Stimulated activated CD4-positive, alpha-beta T cell treated with anti-CD3 and anti-CD28 coated beads, Interleukin-15, amount 100 ng/mL, for 24 hours (primary cell): ENCODE data around the gene PPAN.

Experiments used
- DNase-seq: peaks from one replicate; pipeline ENCODE4 v3.0.0-alpha.2; 2020

Gene PPAN, protein sequence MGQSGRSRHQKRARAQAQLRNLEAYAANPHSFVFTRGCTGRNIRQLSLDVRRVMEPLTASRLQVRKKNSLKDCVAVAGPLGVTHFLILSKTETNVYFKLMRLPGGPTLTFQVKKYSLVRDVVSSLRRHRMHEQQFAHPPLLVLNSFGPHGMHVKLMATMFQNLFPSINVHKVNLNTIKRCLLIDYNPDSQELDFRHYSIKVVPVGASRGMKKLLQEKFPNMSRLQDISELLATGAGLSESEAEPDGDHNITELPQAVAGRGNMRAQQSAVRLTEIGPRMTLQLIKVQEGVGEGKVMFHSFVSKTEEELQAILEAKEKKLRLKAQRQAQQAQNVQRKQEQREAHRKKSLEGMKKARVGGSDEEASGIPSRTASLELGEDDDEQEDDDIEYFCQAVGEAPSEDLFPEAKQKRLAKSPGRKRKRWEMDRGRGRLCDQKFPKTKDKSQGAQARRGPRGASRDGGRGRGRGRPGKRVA

DNA sequence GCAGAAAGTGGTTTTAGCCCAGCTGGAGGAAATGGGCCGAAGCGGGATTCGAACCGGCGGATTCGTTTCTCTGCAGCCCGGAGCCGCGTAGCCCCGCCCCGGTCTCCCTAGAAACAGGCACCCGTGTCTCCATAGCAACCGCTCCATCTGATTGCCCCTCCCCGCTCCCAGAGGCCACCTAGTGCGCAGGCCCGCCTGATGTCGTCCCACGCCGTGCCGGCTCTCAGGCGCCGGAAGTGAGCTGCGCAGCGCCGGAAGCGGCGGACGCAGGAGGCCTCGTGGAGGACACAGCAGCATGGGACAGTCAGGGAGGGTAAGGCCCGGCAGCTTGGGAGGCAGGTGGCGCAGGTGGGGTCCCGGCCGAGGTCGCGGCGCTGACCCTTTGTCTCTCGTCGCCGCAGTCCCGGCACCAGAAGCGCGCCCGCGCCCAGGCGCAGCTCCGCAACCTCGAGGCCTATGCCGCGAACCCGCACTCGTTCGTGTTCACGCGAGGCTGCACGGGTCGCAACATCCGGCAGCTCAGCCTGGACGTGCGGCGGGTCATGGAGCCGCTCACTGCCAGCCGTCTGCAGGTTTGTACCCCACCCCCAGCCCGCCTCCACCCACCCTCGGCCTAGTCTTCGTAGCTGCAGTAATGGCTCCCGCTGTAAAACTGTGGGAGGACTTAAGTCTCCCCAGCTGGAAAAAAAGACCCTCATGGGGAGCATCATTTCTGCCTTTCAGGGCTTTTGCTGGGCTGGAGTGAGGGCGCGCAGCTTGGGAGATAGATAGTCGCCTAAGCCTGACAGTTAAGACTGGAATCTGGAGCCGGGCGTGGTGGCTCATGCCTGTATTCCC is at the start of gene PPAN:
Gene PPAN, plus strand, starts transcription at position 263 of the 837 bp plus-strand sequence. Its CDS starts 33 bp downstream, at position 296.
- DNase-seq: peak; percentile 98

DNA sequence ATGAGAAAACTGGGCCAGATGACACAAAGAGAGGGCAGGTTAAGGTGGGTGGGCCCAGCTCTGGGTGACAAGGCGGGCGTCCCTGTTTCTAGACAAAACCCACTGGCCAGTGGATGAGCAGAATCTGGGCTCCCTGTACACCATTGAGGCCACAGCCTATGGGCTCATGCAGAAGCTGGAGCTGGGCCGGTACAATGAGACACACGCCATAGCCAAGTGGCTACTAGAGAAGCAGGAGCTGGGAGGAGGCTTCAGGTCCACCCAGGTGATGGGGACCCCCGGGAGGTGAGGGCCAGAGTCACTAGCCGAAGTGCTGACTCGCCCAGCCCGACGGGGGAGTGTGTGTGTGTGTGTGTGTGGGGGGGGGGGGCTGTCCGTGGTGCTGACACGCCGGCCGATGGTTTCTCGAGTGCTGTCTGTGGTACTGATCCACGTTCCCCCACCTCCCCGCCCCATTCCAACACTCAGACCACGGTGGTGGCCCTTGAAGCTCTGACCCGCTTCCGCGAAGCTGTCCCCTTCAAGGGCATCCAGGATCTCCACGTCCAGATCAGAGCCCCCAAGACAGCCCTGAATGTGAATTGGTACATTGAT is 44.3 kb upstream of the PPAN start:
- no peak for DNase-seq

DNA sequence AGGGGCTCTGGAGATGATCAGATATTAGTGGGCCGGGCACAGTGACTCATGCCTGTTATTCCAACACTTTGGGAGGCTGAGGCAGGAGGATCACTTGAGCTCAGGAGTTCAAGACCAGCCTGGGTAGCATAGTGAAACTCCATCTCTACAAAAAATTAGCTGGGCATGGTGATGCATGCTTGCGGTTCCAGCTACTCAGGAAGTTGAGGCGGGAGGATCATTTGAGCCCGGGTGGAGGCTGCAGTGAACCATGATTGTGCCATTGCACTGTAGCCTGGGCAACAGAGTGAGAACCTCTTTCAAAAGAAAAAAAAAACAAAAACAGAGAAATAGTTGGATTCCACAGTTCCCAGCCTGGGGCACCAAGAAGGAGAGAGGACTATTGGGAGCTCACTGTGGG is 38.0 kb upstream of the PPAN start:
- DNase-seq: no peak

DNA sequence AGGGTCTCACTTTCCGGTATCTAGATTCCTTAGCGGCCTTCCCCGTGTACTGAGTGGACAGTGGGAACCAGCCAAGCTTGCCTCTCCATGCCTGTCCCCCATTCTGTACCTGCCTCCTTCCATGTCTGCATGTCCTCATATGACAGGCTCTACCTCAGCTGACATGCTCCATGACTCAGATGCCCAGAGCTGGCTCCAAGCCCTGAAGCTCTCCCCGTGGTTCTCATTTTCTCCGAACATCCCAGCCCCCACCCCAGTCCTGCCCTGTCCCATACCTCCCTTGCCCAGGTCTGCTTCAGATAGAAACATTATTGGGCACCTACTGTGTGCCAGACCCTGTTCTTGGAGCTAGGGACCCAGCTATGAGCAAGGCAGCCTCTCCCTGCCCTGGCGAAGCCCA is 37.1 kb upstream of the PPAN start:
- no peak for DNase-seq

DNA sequence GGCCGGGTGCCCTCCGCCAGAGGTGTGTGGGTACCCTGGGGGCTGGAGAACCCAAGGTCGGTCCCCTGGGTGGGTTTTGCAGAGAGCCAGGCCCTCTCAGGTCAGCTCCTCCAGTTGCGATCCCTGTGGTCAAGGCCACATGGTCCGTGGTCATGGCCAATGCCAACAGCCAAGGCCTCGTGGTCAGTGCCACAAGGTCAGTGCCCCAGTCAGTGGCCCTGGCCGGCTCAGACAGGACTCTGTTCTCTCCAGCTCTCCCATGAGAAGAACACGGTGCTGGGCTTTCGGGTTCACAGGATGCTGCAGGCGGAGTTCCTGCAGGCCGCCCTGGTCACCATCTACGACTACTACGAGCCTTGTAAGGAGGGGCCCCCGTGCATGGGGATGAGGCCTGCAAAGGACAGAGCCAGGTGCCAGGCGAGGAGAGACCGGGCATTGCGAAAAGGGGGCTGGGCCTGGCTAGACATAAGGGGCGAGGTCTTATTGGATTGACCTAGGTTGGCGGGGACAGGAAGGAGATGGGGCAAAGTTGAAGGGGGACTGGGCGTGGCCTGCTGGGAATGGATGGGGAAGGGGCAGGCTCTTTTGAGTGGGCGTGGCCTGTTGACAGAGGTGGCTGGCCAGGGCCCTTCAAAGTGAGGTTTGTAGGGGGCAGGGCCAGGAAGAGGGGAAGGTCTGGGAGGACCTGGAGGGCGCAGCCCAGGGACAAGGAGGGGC is 35.3 kb upstream of the PPAN start:
- DNase-seq: no peak

DNA sequence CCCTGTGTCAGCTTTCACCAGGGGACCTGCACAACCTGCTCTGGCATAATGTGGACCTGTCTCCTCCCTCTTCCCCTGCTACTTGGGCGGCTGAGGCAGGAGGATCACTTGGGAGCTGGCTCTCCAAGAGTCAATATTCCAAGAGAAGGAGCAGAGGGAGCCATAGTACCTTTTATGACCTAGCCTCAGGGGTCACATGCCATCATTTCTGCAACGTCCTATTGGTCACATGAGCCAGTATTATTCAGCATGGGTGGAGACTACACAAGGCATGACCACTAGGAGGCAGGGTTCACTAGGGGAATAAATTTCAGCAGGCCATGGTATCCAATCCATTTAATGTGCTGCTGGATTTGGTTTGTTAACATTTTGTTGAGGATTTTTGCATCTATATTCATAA is 32.0 kb upstream of the PPAN start:
- peak; percentile 66 for DNase-seq

DNA sequence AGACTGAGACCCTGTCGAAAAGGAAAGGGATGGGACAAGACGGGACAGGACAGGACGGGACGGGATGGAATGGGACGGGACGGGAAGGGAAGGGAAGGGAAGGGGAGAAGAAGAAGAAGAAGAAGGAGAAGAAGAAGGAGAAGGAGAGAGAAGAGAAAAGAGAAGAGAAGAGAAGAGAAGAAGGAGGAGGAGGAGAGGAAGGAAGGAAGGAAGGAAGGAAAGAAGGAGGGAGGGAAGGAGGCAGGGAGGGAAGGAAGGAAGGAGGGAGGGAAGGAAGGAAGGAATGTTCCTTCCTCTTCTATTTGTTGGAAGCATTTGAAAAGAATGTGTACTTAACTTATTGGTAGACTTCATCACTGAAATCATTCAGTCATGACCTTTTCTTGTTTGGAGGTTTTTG is 29.6 kb upstream of the PPAN start:
- DNase-seq: no peak

DNA sequence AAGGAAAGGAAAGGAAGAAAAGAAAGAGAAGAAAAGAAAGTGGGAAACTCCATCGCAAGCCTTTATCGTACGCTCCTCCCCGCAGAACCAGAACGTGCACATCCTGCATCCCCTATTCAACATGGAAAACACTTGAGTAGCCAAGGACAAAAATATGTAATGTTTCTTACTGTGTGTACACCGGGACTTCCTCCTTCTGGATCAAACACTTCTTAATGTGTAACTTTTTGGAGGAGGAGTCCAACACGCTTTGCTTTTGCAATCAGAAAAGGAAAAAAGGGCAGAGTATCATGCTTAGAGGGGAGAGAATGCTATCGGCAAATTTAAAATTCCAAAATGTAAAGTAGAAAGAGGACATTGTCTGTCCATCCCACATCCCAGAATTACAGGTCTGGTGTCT is 27.8 kb upstream of the PPAN start:
- DNase-seq: no peak

DNA sequence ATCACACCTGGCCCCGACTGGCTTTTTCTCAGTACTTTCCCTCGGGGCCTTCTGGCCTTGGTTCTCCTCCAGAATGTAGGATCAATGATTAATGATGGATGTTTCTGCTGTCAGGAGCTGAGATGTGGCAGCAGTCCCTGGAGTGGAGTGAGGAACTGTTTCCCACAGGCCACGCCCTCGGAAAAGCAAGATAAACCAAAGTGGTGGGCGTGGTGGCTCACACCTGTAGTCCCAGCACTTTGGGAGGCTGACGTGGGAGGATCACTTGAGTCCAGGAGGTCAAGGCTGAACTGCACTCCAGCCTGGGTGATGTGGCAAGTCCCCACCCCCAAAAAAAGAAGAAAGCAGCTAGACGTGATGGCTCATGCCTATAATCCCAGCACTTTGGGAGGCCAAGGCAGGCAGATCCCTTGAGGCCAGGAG is 27.1 kb upstream of the PPAN start:
- DNase-seq: no peak

DNA sequence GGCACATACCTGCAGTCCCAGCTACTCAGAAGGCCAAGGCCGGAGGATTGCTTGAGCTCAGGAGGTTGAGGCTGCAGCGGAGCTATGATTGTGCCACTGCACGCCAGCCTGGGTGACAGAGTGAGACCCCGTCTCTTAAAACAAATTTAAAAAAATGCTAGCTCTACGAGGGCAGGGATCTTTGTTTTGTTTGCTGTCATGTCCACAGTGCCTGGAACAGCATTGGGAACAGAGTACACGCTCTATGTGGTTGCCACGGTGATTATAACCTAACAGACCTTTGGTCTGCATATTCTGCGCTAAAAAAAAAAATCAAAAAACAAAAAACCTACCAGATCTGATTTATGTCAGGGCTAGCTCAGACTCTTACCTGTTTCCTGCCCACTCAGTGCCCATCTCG is 22.3 kb upstream of the PPAN start:
- DNase-seq: no peak

DNA sequence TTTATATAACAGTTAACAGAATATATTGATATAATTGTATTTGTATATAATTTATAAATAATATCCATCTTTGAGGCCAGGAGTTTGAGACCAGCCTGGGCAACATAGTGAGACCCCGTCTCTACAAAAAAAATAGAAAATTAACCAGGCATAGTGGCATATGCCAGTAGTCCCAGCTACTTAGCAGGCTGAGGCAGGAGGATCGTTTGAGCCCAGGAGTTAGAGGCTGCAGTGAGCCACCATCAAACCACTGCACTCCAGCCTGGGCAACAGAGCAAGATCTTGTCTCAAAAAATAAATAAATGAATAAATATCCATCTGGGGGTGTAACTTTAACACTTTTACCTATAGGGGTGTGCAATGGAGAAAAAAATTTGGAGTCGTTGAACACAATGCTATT is 21.4 kb upstream of the PPAN start:
- DNase-seq: no peak

DNA sequence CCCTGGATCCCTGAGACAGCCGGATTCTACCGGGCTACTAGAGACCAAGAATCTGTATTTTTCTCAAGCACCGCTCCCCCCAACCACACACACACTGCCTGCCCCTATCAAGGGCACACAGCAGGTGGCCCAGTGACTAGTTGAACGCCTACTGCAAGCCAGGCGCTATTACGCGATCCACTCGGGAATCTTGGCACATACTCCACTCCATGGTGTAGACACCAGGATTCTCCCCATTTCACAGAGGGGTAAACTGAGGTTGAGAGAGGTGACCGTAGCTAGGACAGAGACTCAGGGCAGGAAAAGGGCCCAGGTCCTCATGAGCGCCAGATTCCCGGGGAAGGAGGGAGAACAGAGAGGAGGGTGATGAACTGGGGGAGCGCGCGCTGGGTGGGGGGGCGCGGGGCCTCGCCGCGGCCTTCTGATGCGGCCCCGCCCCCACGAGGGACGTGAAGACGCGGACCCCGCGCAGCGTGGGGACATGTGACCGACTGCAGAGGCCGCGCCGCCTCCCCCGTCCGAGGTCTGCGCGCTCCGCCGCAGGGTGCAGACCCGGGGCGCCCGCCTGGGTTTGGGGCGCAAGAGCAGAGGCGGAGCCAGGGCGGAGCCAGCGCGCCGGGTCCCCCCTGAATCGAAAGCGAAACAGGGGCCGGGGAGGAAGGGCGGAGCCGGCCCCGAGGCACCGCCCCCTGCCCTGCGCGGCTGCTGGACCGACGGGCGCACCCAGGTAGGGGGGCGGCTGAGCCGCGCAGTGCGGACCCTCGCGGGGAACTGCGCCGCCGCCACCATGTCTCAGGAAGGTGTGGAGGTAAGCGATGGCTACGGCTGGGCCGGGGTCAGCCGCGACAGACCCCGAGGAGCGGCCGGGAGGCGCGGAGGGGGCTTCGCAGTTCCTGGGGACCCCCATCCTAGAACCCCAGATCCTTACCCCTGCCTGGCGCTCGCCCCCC is 20.2 kb upstream of the PPAN start, which contains the start of gene SHFL:
Gene SHFL, plus strand, starts transcription at position 677 of the 950 bp plus-strand sequence. Its CDS starts 111 bp downstream, at position 788.
- DNase-seq: peak; percentile 87

DNA sequence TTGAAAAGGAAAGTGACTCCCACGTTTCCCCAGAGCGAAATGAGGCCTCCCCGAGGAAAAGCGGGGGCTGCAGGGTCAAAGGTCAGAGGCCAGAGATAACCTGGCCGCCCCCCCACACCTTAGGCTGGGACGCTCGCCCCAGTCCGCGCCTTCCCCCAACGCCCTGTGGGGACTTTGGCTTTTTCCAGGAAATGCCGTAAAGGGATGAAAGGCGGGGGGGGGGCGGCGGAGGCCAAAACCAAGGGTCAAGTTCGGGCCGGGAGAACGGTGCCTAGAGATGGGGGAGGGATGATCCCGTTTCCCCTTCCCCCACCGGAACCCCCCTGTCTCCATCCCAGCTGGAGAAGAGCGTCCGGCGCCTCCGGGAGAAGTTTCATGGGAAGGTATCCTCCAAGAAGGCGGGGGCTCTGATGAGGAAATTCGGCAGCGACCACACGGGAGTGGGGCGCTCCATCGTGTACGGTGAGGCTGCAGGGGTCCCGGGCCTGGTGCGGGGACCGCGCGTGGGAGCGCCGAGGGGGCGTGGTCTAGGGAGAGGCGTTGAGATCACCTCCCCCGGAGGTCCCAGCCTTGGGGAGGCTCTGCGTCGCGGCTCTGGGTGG is 19.5 kb upstream of the PPAN start:
- DNase-seq: peak; percentile 66

DNA sequence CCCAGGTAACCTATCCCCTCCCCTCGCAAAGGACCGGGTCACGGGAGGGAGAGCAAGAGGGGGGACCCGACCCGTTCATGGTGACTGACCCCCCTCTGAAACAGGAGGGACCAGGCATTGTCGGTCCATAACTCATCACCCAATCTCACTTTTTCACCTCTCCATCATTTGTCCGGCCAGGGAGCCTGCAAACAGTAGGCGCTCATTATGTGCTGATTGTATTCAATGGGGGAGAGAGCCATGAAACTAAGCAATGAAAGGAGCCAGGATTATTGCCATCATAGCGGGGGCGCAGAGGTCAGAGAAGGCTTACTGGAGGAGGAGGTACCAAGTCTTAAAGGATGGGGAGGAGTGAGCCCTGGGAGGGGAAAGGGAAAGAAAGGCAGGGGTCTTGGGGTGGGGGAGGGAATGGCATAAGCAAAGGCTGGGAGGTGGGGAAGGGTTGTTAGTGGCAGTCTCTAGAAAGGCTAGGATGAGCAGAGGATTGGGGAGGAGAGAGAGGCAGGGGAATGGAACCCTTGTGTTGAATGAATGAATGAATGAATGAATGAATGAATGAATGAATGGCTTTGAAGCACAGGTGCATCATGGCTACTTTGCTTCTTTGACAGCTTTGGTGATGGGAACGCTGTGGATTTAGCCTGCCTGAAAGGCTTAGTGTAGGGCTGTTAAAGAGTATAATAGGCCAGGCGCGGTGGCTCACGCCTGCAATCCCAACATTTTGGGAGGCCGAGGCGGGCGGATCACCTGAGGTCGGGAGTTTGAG is 18.7 kb upstream of the PPAN start:
- no peak for DNase-seq

DNA sequence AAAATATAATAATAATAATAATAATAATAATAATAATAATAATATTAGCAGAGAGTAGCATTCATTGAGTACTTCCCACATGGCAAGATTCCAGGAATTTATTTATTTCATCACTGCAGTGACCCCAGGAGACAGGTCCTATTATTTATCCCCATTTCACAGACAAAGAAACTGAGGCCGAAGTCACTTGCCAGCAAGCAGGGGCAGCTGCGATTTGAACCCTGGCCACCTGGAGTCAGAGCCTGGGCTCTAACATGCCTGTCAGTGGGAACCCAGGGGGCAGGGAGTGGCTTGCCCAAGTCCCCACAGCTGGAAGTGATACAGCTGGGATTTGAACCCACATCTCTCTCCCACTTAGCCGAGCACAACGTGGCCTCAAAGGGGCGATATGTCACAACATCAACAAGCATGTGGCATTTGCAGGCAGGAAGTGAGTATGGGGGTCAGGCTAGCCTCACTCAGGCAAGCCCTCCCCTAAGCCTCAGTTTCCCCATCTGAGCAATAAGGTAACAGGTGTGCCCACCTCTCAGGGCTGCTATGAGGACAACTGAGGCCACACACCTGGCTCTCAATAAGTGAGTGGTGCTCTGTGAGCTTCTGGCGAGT is 17.1 kb upstream of the PPAN start:
- no peak for DNase-seq

DNA sequence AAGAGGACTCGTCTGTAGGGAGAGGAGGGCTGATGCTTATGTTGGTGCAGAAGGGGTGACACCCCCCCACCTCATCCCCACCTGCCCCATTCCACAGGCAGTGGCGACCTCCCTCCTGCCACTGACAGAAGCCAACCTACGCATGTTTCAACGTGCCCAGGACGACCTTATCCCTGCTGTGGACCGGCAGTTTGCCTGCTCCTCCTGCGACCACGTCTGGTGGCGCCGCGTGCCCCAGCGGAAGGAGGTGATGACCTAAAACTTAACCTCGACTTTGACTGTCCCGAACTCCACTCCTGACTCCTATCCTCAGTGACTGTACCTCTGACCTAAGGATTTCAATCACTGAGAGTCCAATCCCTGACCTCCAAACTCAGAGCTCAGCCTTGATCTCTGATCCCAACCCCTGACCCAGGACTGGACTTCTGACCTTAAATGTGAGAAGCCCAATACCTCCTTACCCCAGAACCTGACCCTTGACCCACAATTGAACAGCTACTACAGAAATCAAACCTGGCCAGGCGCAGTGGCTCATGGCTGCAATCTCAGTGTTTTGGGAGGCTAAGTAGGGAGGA is 16.3 kb upstream of the PPAN start:
- DNase-seq: no peak

DNA sequence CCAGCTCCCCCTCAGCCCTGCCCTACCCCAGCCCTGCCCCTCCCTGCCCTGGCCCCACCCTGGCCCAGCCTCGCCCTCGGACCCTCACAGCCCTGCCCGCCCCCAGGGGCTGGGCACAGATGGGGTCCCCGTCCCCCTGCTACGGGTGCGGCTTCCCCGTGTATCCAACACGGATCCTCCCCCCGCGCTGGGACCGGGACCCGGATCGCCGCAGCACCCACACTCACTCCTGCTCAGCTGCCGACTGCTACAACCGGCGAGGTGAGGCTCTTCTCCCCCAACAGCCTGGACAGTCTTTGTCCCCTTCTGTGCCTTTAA is 14.8 kb upstream of the PPAN start:
- DNase-seq: no peak

DNA sequence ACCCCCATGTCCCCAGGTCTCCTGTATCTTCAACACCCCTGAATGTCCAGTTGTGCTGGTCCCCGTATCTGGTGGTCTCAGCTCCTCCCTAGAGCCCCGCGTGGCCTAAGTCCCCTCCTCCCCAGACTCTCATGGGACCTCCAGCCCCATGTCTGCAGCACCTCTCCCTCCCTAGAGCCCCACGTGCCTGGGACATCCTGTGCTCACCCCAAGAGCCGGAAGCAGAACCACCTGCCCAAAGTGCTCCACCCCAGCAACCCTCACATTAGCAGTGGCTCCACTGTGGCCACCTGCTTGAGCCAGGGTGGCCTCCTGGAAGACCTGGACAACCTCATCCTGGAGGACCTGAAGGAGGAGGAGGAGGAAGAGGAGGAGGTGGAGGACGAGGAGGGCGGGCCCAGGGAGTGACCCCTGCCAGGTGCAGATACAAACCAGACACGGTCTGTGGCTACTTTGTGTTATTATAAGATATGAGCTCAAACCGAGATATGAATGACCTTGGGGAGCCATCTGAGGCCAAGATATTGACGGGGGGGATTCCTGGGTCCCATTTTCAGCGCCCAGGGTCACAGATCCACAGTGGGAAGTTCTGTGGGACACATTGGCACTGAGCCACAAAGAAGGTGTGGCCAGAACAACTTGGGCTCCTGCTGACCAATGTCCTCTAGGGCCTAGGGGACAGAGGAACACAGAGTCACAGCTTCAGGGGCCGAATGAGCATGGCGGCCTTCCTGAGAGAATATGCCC is 14.1 kb upstream of the PPAN start:
- no peak for DNase-seq
